KMS-11 (cell line): ENCODE results near the gene NOTCH3.

Experiments
- H2AFZ ChIP-seq: fragments of 200-600 bp; sonication (generic); 2 replicates; pipeline ENCODE4 v1.6.1; 2016; ENCODE audit warnings: antibody characterized with exemption, mixed run types, low read depth
- H3K27ac ChIP-seq: fragments of 200-600 bp; sonication (generic); 2 replicates; pipeline ENCODE4 v1.6.1; 2016; ENCODE audit warnings: mild to moderate bottlenecking, mixed run types
- H3K27me3 ChIP-seq: fragments of 200-600 bp; sonication (generic); 2 replicates; pipeline ENCODE4 v1.6.1; 2017; ENCODE audit warnings: mild to moderate bottlenecking, low read depth, mixed run types, moderate library complexity; ENCODE audit not compliant: insufficient read depth
- H3K36me3 ChIP-seq: fragments of 200-600 bp; sonication (generic); 2 replicates; pipeline ENCODE4 v1.6.1; 2017; ENCODE audit warnings: mild to moderate bottlenecking, mixed run types; ENCODE audit not compliant: insufficient read depth
- H3K4me1 ChIP-seq: fragments of 200-600 bp; sonication (generic); 2 replicates; pipeline ENCODE4 v1.6.1; 2016; ENCODE audit warnings: mild to moderate bottlenecking, low read depth, mixed run types; ENCODE audit not compliant: poor library complexity, severe bottlenecking
- H3K4me2 ChIP-seq: fragments of 200-600 bp; sonication (generic); 2 replicates; pipeline ENCODE4 v1.7.0; 2016; ENCODE audit warnings: mild to moderate bottlenecking, mixed run types
- H3K4me3 ChIP-seq: fragments of 200-600 bp; sonication (generic); IDR thresholded peaks from 2 replicates; pipeline ENCODE4 v1.6.1; 2017; ENCODE audit warnings: low read depth, low read length, mixed read lengths; ENCODE audit not compliant: insufficient read depth
- H3K79me2 ChIP-seq: fragments of 200-600 bp; sonication (generic); 2 replicates; pipeline ENCODE4 v1.6.1; 2016; ENCODE audit warnings: low read depth, mixed run types; ENCODE audit not compliant: insufficient read depth
- H3K9ac ChIP-seq: fragments of 200-600 bp; sonication (generic); 2 replicates; pipeline ENCODE4 v1.6.1; 2016; ENCODE audit warnings: mild to moderate bottlenecking, mixed run types
- H4K20me1 ChIP-seq: fragments of 200-600 bp; sonication (generic); 2 replicates; pipeline ENCODE4 v1.6.1; 2016; ENCODE audit warnings: mild to moderate bottlenecking, mixed run types; ENCODE audit not compliant: insufficient read depth
- CTCF ChIP-seq: fragments of 200-600 bp; sonication (generic); conservative IDR thresholded peaks from 2 replicates; pipeline ENCODE4 v1.6.1; 2017; ENCODE audit warnings: low read depth, mild to moderate bottlenecking, antibody characterized with exemption, low read length, moderate library complexity, mixed read lengths

The NOTCH3 gene

GRCh38 chr19:15200553-15201364, at the start of gene NOTCH3:
TSS of gene NOTCH3 (minus strand) at chr19:15200995. CDS start at chr19:15200905, 90 bp downstream.
- H4K20me1 ChIP-seq: no peaks in the 10 kb centered on the region
- H2AFZ ChIP-seq: no peak within 1 kb of the TSS
- H3K4me3 ChIP-seq: no peak within 1 kb of the TSS
- peaks cover 14% of the 10 kb centered on the region; the same call in 1 of the 2 replicates for H3K27me3 ChIP-seq
- no peak within 1 kb of the TSS for H3K9ac ChIP-seq
- H3K79me2 ChIP-seq: no peaks in the 10 kb centered on the region
- H3K27ac ChIP-seq: no peak within 1 kb of the TSS
- no peak within 1 kb of the TSS for H3K4me2 ChIP-seq
- no peak for TF ChIP-seq CTCF
- H3K36me3 ChIP-seq: no peaks in the 10 kb centered on the region
- no peaks in the 10 kb centered on the region for H3K4me1 ChIP-seq

- no peak for TF ChIP-seq CTCF
- Histone ChIP-seq H3K27ac (no peak overlapping the region), H3K27me3 (no peaks in the 10 kb centered on the region), H3K4me3 (no peak overlapping the region), H3K9ac (no peak overlapping the region), H3K79me2 (no peaks in the 10 kb centered on the region), H3K4me1 (peaks cover 7% of the 10 kb centered on the region), H3K4me2 (no peak overlapping the region), H4K20me1 (no peaks in the 10 kb centered on the region), H2AFZ (no peak overlapping the region), H3K36me3 (no peaks in the 10 kb centered on the region; the same call in 1 of the 2 replicates)
Measured at GRCh38 chr19:15250640-15250993, 49.8 kb upstream of the NOTCH3 start.

DNA sequence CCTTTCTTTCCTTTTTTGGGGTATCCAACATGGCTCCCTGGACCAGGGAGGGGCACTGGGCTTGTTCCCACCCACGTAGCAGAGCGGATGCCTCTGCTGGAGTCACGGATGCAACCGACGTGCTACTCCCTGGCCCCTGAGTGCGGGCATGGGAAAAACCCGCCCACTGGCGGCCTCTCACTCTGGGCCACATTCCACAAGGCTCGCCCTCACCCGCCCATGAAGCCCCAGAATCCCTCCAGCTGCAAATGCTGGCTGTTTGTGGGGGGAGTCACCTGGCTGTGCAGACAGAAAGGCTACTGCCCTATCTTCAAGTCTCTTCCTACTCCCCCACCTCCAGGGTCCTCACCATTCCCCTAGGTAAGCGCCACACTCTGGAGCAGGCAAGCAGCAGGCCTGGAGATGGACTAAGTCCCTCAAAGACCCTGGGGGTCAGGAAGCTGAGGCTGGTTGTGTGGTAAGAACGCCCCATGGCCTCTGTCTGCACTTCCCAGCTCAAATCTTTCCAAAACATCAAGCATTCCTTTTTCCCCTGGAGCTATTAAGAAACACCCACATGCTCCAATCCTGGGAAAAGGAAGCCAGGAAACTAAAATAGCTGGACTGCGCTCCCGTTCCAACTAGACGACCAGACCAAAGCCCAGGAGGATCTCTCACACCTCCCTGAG, 49.3 kb upstream of the NOTCH3 start:
- Histone ChIP-seq H4K20me1 (no peaks in the 10 kb centered on the region), H3K9ac (no peak overlapping the region), H3K4me3 (no peak overlapping the region), H2AFZ (no peak overlapping the region), H3K4me2 (no peak overlapping the region), H3K4me1 (peaks cover 7% of the 10 kb centered on the region), H3K27ac (no peak overlapping the region), H3K36me3 (no peaks in the 10 kb centered on the region), H3K27me3 (no peaks in the 10 kb centered on the region), H3K79me2 (no peaks in the 10 kb centered on the region)
- TF ChIP-seq CTCF: no peak

- Histone ChIP-seq H3K27ac (no peak overlapping the region), H3K4me2 (no peak overlapping the region), H3K79me2 (no peaks in the 10 kb centered on the region), H3K4me3 (no peak overlapping the region), H3K36me3 (no peaks in the 10 kb centered on the region), H3K27me3 (no peaks in the 10 kb centered on the region), H3K4me1 (peaks cover 7% of the 10 kb centered on the region), H2AFZ (no peak overlapping the region), H4K20me1 (no peaks in the 10 kb centered on the region), H3K9ac (no peak overlapping the region)
- no peak for TF ChIP-seq CTCF
Measured at GRCh38 chr19:15249528-15249874, 48.7 kb upstream of the NOTCH3 start.
